MG63 (cell line): ENCODE measurements around the gene FUT6. TPM values are rescaled to one million over a fixed set of nuclear protein-coding genes. Genes with fewer than 3 reads are reported as not detected.
"Not testable (repeated sequence)": the region's sequence is repeated elsewhere in the genome, so short reads cannot be mapped to it uniquely, and the experiment has no call there.

Experiments used
- DNase-seq: peaks from one replicate; pipeline ENCODE4 v3.0.0-alpha.2; 2020
- H3K27me3 ChIP-seq: fragments of 250-450 bp; sonication (Bioruptor Pico); 2 replicates; pipeline ENCODE4 v1.5.1; 2020; ENCODE audit warnings: mild to moderate bottlenecking, moderate library complexity
- H3K36me3 ChIP-seq: fragments of 250-450 bp; sonication (Bioruptor Pico); 2 replicates; pipeline ENCODE4 v1.5.1; 2020; ENCODE audit warnings: mild to moderate bottlenecking, moderate library complexity
- H3K4me3 ChIP-seq: fragments of 250-450 bp; sonication (Bioruptor Pico); 2 replicates; pipeline ENCODE4 v1.5.1; 2020; ENCODE audit warnings: mild to moderate bottlenecking, moderate library complexity
- H3K9me3 ChIP-seq: fragments of 250-450 bp; sonication (Bioruptor Pico); 2 replicates; pipeline ENCODE4 v1.5.1; 2020; ENCODE audit warnings: mild to moderate bottlenecking, moderate library complexity
- total RNA-seq: library from RNA; depleted of rRNA; stranded (reverse); fragments of >200 nt; shearing (Covaris generic); gene quantifications from 2 replicates; pipeline ENCODE4 v1.2.3, GENCODE V29; 2014; ENCODE audit warnings: low replicate concordance; rRNA removed

FUT6 gene
- total RNA-seq, 1 experiment from 2014 or later: not detected

DNA sequence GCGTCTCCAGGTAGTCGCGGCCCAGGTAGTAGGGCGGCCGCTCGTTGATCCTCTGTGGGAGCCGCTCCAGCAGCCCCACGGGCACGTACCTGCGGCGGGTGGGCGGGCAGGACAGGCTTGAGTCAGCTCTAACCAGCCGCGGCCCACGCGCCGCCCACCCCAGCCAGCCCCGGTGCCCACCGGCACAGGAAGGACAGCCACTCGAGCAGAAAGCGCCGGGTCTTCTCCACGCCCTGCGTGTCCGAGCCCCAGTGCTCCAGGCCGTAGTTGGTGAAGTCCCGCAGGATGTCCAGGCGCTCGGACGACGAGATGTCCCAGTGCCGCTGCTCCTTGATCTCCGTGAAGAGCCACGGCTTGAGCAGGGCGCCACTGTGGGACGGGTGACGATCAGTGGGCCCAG is 54.1 kb downstream of the FUT6 start:
- Histone ChIP-seq H3K36me3 (peaks cover 29% of the 10 kb centered on the region), H3K27me3 (no peaks in the 10 kb centered on the region), H3K9me3 (no peaks in the 10 kb centered on the region), H3K4me3 (no peak overlapping the region)
- no peak for DNase-seq

DNA sequence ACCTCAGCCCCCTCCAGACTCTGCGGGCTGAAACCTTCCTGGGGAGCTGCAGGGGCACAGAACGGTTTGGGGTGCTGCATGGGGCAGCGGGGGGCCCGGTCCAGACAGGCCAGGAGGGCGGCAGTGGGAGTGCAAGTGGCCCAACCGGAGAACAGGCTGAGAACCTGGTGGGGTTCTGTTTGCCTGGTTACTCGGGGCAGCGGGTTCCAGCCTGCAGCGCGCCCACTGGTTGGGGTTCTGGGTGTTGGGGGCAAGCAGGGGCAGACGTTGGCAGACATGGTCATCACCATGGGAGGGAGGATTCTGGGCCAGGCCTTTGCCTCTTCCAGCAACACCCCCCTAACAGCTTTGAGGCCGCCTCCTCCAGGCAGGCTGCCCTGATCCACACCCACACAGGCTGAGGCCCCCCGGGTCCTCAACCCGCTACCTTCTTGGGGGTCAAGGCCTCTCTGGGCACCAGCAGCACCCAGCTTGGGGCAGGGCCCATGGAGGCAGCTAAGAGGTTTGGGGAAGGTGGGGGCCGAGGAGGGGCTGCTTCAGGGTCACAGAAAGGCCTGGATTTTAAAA is 54.8 kb downstream of the FUT6 start, which contains the start of gene PRR22:
TSS of gene PRR22 (minus strand) at position 166 of the 567 bp plus-strand sequence. CDS start at position 80, 86 bp downstream.
- no peak within 1 kb of the TSS for H3K4me3 ChIP-seq
- no peaks in the 10 kb centered on the region for H3K27me3 ChIP-seq
- peaks cover 22% of the 10 kb centered on the region for H3K36me3 ChIP-seq
- no peak for DNase-seq
- no peaks in the 10 kb centered on the region for H3K9me3 ChIP-seq

DNA sequence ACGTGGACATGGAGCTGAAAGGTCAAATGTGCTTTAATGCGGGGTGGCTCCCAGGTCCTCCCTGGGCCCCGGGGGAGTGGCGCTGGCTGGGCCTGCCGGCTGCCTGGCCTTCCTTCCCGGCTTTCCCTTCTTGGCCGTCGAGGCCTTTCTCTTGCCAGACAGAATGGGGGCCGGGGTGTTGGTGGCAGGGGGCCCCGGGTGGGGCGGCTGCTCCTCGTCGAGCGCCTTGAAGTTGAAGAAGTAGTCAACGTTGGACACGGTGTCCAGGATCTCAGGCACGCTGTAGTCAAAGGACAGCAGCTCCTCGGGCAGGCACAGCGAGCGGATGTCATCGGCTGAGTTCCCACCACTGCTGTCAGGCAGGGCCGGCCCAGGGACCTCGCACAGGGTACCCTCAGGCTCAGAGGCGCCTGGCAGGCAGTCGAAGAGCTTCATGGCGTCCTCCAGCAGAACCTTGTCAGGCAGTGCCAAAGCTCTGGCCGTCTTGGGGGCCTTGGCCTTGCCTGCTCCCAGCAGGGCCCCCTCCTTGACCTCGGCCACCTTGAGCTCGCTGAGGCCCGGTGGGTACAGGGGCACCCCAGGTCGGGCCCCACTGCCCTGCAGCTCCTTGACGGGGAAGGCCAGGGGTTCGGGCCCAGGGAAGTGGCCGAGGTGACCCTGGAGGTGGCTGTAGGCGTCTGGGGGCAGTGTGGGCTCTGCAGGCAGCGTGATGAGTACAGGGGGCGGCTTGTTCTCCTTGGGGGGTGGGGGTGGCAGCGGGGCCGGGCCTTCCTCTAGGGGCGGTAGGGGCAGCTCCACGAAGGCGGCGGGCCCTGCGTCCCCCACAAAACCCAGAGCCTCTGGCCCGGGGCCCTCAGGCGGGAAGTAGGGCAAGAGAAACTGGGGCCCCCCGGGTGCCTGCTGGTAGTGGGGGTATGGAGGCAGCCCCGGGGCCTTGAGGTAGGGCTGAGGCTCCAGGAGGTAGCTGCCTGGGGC is 56.3 kb downstream of the FUT6 start:
- no peak overlapping the region for H3K4me3 ChIP-seq
- H3K36me3 ChIP-seq: peaks cover 12% of the 10 kb centered on the region
- H3K27me3 ChIP-seq: no peaks in the 10 kb centered on the region
- no peaks in the 10 kb centered on the region for H3K9me3 ChIP-seq
- no peak for DNase-seq

DNA sequence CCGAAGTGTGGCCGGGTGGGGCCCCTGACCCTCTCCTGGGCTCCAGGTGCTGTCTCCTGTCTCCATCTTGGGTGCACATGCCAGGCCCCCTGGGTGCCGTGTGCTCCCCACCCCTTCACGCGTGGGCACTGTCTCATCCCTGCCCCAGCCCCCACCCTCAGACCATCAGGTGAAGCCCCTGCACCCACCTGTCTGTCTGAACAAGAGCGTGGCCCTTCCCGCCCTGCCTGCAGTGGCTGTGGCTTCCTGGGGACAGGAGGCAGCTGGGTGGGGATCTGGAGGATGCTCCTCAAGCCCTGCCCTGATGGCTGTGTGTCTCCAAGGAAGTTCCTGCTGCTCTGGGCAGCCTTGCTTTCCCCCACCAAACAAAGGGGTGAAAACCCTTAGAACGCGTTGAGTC is 57.2 kb downstream of the FUT6 start:
- DNase-seq: no peak
- Histone ChIP-seq H3K9me3 (no peaks in the 10 kb centered on the region), H3K4me3 (no peak overlapping the region), H3K36me3 (peaks cover 5% of the 10 kb centered on the region), H3K27me3 (no peaks in the 10 kb centered on the region)

DNA sequence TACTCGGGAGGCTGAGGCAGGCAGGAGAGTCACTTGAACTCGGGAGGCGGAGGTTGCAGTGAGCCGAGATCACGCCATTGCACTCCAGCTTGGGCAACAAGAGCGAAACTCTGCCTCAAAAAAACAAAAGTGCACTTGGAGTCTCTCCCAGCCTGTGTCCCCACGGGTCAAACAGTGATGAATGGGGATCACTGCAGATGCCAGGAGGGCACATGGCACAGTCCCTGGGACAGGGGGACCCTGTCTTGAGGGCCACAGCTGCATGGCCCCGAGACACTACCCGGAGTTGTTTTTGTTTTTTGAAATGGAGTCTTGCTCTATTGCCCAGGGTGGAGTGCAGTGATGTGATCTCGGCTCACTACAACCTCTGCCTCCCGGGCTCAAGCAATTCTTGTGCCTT is 58.6 kb downstream of the FUT6 start:
- H3K9me3 ChIP-seq, H3K36me3 ChIP-seq, H3K4me3 ChIP-seq, DNase-seq, H3K27me3 ChIP-seq: not testable (repeated sequence)

Other genes with a start within 250 kb of the FUT6 start
- gene SAFB2, start 216.9 kb downstream of the FUT6 start, total RNA-seq: 5.1 and 12.3 TPM in 2 replicates
- gene SAFB, start 216.6 kb downstream of the FUT6 start, total RNA-seq: 22.8 and 33.0 TPM in 2 replicates
- 21.8 and 75.4 TPM in 2 replicates for gene MICOS13, start 159.2 kb downstream of the FUT6 start, total RNA-seq
- 3.6 and 5.8 TPM in 2 replicates for gene HSD11B1L, start 158.7 kb downstream of the FUT6 start, total RNA-seq
- gene RPL36, start 149.4 kb downstream of the FUT6 start, total RNA-seq: 562 and 599 TPM in 2 replicates
- gene LONP1, start 119.6 kb downstream of the FUT6 start, total RNA-seq: 45.3 and 79.2 TPM in 2 replicates
- gene CATSPERD, start 119.1 kb downstream of the FUT6 start, total RNA-seq: not detected in 2 replicates
- 3.6 TPM in 1 of 2 replicates, not detected in the other for gene PRR22, start 55.0 kb downstream of the FUT6 start, total RNA-seq
- 54.1 and 61.0 TPM in 2 replicates for gene DUS3L, start 48.5 kb downstream of the FUT6 start, total RNA-seq
- 1.4 TPM in 1 of 2 replicates, not detected in the other for gene NRTN, start 34.6 kb downstream of the FUT6 start, total RNA-seq
- not detected in 2 replicates for gene FUT3, start 11.7 kb upstream of the FUT6 start, total RNA-seq
- not detected in 2 replicates for gene FUT5, start 30.8 kb upstream of the FUT6 start, total RNA-seq
- 105 and 257 TPM in 2 replicates for gene NDUFA11, start 64.1 kb upstream of the FUT6 start, total RNA-seq
- 1.8 and 4.5 TPM in 2 replicates for gene VMAC, start 65.2 kb upstream of the FUT6 start, total RNA-seq
- gene CAPS, start 74.6 kb upstream of the FUT6 start, total RNA-seq: 0.30 and 0.36 TPM in 2 replicates
- gene RANBP3, start 138.4 kb upstream of the FUT6 start, total RNA-seq: 43.4 and 54.4 TPM in 2 replicates